HPDE6-E6E7 (cell line): Measurements from ENCODE around the gene KIZ.
A peak's percentile ranks its signal among the peaks of the same experiment; 100 is the strongest.
"Not testable (repeated sequence)": the region's sequence is repeated elsewhere in the genome, so short reads cannot be mapped to it uniquely, and the experiment has no call there.

ENCODE experiments used
- DNase-seq: peaks from one replicate; pipeline ENCODE4 v3.0.0; 2011; ENCODE audit warnings: missing footprints; ENCODE audit errors: extremely low spot score

KIZ gene

DNA sequence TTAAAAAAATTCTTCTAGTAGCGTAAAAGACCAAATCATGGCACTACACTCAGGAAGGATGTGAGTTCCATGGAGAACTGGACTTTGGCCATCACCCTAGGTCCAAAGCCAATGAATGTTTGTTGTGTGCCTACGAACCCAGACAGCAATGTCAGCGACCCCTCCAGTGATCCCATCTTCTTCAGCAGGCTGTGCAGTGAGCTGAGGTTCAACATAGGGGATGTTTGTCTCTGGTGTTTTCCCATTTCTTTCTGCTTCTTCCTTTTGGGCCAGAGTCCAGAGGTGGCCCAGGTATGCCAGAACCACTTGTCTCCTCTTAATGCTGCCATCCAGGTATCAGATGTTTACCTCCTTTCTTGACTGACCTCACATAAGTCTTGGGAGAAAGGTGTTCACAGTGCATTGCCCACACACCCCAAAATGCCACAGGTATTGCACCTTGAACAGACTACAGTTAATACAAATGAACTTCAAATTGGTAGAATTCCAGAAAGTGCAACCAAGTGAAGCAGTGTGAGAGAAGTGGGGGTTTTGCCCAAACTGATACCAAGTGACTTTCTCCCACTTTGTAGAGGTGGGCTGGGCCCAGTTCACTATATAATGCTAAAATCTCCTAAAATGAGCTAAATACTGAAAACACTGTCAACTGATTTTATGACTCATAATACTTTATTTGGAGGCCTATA lies 14.1 kb downstream of the KIZ start:
- no peak for DNase-seq

DNA sequence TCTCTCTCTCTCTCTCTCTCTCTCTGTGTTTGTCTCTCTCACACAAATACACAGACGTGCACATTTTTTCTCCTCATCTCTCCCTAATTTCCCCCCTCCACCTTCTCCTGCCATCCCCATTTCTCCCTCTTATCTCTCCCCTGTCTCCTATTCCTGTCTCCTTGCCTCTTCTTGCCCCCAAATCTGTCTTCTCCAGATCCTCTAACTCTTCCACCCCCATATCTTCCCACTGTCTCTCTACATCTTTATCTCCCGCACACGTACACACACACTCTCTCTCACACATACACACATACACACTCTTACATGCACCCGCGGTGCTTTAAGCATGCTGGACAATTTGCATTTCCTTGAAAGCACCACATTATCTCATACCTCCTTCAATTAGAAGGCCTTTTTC lies 15.9 kb downstream of the KIZ start:
- no peak for DNase-seq

DNA sequence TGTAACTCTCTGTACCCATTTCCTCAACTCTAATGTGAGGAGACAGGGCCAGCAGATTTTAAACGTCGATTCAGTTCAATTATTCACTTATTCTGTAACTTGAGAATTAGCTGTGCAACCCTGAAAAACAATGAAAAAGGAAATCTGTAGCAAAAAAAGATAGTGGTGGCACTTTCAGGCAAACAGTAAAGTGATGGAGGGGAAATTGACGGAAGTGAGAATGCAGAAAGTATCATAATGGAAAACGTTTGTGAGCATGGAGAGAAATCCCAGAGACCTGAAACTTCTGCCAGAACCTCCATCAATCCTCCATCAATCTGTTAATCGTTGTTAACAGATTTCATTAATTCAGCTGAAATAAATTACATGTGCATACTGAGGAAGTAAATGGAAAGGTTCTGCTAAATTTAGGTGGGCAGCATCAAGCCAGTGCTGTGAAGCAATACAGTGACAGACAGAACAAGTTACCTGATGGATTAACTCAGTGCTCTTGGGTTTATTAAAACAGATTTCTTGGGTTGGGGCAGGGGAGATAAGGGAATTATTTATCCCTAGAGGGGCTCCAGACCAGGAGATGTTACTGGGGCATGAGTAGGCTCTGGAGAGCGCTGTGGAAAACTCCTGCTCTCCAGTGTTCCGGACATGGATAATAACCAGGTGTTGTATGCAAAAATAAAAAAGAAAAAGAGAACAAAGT lies 17.5 kb downstream of the KIZ start:
- no peak for DNase-seq

DNA sequence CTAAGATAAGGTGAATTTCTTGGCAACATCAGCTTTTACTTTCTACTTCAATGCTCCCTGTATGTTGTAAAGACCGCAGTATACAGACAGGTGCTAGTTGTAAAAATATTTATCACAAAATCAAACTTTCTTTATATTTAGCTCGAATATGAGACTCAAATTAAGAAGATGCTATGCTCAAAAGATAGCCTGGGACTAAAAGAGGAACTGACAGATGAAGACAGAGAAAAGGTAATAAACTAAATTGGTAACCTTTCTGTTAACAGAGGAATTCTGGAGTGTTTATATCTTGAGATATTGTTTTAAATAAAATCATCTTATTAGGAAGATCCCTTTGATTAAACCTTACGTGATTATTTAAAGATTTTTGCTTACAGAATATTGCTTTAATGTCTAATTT lies 19.5 kb downstream of the KIZ start:
- no peak for DNase-seq

DNA sequence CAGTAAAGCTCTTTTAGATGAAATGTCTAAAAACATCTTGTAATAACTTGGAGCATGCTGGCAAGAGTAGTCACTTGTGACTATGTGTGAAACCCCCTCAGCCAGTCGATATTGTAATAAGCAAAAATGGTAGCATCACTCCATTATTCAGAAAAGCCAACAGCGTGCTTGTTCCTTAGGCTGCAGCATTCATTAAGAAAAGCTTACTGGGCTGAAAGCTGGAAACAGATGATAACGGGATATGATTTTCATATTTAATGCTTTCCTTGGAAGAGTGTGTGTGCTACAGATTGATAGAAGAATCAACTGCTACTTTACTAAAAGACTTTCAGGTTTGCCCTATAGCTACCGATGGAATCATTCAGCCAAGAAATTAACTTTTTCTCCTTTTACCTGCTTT lies 20.3 kb downstream of the KIZ start:
- DNase-seq: no peak

DNA sequence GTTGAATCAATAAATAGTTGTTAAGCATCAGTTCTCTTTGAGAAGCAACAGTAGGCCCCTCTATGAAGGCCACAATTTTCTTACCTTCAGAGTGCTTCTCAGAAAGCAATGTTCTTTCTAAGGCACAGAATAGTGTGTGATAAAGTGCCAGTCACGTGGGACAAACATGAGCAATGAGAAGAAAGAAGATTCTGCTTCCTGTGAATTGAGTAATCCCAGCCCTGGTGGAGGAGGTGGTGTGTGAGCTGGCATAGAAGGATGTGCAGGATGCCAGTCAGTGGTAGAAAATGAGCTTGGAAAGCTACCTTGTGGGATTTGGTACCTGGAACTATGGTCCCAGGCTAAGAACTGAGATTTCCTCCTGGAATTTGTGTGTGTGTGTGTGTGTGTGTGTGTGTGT lies 21.7 kb downstream of the KIZ start:
- DNase-seq: no peak

DNA sequence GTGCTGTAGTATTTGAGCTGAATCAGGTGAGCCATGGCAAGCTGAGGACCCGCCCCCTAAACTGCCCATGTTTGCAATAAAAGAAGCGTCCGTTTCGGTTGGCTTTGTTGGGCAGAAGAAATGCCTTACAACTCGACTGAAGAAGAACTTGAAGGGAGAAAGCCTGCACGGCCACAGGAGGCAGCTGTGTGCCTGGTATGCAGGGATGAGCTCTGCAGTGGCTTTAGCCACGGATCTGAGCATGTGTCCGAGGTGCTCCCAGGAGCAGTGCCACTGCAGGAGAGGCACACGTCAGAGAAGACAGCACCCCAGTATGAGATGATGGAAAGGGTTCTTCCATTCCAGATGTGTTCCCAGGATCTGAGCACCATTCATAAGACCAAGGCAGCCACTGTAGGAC lies 23.5 kb downstream of the KIZ start:
- DNase-seq: no peak

DNA sequence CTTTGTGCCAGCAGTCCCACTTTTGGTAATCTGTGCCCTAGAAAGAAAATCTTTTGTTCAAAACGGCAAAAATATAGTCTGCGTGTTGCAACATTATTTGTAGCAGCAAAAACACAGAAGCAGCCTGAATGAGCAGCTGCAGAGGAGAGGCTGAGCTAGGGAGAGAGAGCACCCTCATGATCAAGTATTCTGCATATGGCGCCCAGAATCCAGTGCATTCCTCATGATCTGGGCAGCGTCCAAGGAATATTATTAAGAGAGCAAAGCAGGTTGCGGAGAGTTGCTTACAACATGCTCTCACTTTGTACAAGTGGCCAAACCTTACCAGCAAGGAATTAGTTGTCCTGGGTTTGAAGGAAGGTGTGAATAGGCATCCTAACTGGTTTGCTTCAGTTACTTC lies 25.9 kb downstream of the KIZ start:
- no peak for DNase-seq

DNA sequence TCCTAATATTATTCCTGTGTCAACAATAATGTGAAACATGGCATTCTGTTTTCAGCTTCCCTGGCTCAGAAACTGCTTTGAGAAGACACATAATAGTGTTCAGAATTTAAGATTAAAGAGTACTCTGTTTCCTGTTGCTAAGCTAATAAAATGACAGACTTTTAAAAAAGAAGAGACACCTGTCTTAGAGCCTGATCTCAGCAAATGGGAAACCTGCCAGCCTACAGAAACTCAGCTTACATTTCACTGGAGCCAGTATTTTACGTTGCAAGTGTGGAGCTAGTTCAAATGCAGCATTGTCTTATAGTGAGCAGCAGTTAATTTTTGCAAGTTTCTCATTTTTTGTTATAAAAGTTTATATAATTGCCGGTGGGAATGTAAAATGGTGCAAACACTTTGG lies 28.8 kb downstream of the KIZ start:
- DNase-seq: no peak

DNA sequence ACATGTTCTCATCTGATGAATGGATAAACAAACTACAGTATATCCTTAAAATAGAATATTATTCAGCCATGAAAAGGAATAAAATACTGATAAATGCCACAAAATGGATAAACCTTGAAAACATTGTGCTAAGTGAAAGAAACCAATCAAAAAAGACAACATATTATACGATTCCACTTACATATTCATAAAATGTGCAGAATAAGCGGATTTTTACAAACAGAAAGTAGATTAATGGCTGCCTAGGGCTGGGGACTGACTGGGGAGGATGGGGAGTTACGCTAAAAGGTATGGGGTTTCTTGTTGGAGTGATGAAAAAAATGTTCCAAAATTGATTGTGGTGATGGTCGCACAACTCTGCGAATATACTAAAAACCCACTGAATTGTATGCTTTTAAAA lies 29.4 kb downstream of the KIZ start:
- no peak for DNase-seq

DNA sequence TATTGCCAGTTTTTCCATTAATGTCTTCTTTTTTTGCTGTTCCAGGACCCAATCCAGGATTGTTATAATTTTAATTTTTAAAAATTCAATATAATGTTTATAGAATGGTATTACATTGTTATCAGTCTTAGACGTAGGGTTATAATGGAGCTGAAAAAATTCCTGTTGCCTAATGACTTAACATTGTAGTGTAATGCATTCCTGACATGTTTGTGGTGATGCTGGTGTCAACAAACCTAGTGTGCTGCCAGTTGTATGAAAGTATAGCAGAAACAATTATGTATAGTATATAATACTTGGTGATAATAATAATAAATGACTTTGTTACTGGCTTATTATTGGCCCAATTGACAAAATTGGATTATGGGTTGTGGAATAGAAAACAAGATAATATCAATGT lies 30.4 kb downstream of the KIZ start:
- DNase-seq: no peak

DNA sequence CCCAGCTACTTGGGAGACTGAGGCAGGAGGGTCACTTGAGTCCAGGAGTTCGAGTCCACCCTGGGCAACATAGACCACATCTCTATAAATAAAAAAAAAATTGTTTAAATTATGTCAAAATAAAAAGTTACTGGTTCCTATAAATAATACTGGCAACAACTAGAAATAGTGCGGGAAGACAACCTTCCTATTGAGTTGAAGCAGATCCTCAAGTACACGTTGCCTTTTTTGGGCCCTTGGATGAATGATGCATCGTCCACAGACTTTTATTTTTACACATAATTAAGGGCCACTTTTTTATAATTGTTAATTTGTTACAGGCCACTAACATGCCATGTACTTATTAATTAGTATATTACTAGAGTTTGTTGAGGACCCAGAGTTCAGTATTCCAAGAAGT lies 31.1 kb downstream of the KIZ start:
- no peak for DNase-seq

DNA sequence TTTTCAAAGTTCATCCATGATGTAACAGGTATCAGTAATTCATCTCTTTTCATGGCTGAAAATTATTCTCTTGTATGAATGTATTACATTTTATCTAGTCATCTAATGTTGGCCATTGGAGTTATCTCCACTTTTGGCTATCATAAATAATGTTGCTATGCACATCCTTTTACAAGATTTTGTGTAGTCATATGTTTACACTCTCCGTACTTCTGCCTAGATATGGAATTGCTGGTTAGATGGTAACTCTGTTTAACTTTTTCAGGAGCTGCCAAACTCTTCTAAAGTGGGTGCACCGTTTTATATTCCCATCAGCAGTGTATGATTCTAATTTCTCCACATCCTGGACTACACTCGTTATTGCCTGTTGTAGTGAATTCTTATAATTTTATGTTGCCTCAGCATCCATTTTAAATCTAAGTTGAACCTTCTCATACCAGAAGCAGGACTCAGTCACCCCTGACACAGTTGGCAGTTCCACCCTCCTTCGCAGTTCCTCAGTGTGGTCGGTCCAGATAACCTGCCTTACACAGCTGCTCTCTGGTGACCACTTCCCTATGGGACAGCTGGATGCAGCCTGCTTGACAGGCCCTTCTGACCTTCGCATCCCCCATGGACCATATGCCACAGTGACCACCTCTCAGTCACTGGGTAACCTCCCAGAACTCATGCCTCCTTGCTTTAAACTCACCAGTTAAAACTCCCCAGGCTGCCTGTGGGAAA lies 33.9 kb downstream of the KIZ start:
- no peak for DNase-seq

DNA sequence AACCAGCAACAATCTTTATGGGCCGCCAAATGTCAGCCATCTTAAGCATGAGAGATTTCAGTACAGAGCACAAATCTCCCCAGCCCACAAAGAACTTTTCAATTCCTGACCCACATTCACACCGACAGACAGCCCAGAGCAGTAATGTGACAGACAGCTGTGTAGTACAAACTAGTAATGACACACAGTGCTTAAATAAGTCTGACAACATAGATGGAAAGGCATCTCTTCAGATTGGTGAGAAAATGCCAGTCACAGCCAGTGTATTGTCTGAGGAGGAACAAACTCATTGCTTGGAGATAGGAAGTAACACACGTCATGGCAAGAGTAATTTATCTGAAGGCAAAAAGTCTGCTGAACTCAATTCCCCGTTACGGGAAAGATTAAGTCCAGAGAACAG lies 36.0 kb downstream of the KIZ start:
- DNase-seq: no peak

DNA sequence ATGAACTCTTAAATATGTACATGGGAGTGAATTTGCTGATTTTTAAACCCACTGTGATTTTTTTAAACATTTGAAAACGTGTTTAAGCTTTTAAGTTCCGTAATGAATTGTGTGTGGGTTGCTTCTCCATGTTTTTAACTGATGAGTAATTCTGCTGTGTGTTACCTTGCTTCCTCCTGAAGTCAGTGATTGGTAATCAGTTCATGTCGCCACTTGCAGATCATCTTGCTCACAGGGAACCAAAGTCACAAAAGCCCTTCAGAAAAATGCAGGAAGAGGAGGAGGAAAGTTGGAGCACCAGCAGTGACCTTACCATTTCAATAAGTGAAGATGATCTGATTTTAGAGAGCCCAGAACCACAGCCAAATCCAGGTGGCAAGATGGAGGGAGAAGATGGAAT lies 36.7 kb downstream of the KIZ start:
- peak; percentile 81 for DNase-seq

DNA sequence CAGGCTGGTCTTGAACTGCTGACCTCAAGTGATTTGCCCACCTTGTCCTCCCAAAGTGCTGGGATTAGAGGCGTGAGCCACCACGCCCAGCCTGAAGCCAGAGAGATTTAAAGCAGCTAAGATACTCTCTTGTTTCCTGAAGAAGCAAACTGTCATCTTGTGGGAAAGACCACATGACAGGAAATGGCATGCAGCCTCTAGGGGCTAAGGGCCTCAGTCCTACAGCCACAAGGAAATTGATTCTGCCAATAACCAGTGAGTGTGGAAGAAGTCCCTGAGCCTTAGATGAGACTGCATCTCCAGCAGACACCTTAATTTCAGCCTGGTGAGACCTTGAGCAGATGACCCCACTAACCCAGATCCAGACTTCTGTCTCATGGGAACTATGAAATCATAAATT lies 40.9 kb downstream of the KIZ start:
- DNase-seq: no peak

DNA sequence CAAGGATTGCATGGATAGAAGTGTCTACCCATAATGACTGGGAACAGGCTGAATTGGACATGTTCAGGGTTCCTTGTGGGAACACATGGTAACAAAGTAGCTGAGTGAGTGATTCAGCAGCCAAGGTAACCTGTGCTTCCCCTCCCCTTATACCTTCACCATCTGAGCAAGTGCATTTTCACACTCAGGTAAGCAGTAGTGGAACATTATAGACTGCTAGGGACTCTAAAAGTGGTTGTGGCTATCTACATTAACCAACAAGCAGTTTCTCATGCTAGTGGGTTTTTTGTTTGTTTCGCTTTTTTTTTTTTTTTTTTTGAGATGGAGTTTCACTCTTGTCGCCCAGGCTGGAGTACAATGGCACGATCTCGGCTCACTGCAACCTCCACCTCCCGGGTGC lies 41.4 kb downstream of the KIZ start:
- no peak for DNase-seq

DNA sequence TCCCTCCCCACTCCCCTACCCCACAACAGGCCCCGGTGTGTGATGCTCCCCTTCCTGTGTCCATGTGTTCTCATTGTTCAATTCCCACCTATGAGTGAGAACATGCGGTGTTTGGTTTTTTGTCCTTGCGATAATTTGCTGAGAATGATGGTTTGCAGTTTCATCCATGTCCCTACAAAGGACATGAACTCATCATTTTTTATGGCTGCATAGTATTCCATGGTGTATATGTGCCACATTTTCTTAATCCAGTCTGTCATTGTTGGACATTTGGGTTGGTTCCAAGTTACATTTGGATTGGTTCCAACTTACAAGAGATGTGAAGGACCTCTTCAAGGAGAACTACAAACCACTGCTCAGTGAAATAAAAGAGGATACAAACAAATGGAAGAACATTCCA lies 42.2 kb downstream of the KIZ start:
- not testable (repeated sequence) for DNase-seq

DNA sequence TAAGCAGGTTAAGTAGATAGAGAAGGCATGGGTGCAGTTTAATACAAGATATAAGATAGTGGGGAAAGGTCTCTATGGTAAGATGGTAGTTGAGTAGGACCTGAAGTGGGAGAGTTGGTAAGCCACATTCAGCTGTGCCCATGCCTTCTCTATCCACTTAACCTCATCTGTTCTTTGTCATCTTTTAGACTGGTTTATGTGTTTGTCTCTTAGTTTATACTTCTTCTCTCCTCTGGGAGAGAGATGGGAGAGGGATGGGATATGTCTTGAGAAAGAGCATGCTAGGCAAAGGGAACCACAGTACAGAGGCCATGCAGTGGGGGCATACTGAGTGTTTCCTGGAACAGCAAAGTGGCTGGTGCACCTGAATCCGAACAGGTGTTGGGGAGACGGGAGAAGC lies 46.7 kb downstream of the KIZ start:
- no peak for DNase-seq

DNA sequence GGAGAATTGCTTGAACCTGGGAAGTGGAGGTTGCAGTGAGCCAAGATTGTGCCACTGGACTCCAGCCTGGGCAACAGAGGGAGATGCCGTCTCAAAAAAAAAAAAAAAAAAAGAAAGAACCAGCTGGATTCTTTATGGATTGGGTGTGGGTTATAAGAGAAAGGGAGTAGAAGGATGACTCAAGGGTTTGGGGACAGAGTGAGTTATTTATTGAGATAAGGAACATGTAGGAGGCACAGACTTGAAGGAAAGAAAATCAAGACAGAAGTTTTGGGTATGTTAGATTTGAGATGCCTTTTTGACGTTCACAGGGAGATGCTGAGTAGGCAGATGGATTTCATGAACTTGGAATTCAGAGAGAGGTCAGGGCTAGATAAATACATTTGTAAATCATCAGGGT lies 47.6 kb downstream of the KIZ start:
- no peak for DNase-seq

DNA sequence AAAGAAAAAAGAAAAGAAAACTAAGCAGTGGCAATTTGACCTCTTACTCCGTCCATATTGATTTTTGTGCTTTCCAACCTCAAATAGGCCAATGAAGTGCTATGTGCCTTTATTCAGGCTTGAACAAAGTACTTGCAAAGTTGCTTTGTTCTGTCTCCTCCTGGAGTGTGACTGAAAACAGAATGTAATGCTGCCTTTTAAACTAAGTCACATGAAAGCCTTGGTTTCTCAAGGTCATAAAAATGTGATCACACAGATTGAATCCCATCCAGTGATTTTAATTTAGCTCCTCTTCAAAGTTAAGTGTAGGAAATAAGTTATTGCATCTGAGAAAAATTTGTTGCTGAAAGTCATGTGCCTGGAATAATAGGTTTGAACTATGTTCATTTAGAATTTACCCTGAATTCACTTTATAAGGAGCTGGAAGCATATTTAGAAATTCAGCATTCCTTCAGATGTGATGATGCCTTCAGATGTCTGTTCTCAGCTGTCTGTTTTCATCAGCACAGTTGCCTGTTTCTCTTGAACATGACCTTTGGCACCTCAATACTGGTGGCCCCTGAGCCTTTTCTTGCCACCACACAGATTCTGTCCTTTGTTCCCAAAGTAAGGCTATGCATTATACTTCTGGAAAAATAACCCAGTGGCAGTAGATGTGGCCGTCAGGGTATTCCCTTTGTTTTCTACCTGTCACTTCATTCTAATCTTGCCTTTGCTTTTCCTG lies 48.8 kb downstream of the KIZ start:
- DNase-seq: no peak

DNA sequence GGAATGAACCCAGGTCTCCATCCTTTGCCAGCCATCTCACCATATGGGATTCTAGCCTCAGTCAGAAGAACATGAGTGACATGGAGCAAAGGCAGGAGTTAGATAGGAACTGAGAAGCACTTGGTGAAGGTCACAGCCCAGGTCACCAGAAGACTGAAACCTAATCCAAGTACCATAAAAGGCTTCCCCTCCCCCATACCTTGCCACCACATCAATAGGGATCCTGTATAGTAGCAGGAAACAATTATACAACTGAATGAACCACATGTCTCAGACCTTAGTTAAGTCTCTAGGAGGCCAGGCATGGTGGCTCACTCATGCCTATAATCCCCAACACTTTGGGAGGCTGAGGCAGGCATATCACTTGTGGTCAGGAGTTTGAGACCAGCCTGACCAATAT lies 49.6 kb downstream of the KIZ start:
- no peak for DNase-seq

DNA sequence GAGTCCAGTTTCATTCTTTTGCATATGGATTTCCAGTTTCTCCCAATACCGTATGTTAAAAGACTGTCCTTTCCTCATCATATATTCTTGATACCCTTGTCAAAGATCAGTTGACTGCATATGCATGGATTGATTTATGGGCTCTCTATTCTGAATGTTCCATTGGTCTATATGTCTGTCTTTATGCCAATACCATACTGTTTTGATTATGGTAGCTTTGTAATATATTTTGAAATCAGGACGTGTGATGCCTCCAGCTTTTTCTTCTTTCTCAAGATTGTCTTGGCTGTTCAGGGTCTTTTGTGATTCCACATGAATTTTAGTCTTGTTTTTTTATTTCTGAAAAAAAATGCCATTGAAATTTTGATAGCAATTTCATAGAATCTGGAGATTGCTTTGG lies 51.9 kb downstream of the KIZ start:
- no peak for DNase-seq
